HL-60 (cell line): ENCODE data around the gene PARD6B.
"Not testable (repeated sequence)": the region's sequence is repeated elsewhere in the genome, so short reads cannot be mapped to it uniquely, and the experiment has no call there.

Experiments
- DNase-seq, 2 experiments: peaks; one replicate each; pipeline ENCODE4 v3.0.0-alpha.2; 2010 to 2020; ENCODE audit warnings: low read depth in 1 of 2, low spot score in 1 of 2
- H3K27ac ChIP-seq: fragments of 250-450 bp; sonication (Bioruptor Pico); replicated peaks from 2 replicates; pipeline ENCODE4 v1.5.1; 2020; ENCODE audit warnings: mild to moderate bottlenecking, moderate library complexity
- H3K27me3 ChIP-seq: fragments of 250-450 bp; sonication (Bioruptor Pico); 2 replicates; pipeline ENCODE4 v1.5.1; 2021; ENCODE audit warnings: mild to moderate bottlenecking, moderate library complexity; ENCODE audit not compliant: insufficient read depth, poor library complexity, severe bottlenecking
- H3K4me3 ChIP-seq: replicated peaks from 2 replicates; pipeline ENCODE4 v1.5.1; 2011; ENCODE audit warnings: mild to moderate bottlenecking, control low read depth, low read length; ENCODE audit not compliant: insufficient read depth
- CTCF ChIP-seq: IDR thresholded peaks from one replicate; pipeline ENCODE4 v1.5.1; 2011; ENCODE audit warnings: low read length, control low read depth, inconsistent platforms; ENCODE audit not compliant: insufficient read depth
- GABPA ChIP-seq: IDR thresholded peaks from 2 replicates; pipeline ENCODE4 v1.6.1; 2012; ENCODE audit warnings: low read depth
- POLR2AphosphoS5 ChIP-seq: IDR thresholded peaks from 2 replicates; pipeline ENCODE4 v1.6.1; 2012; ENCODE audit warnings: low read depth
- REST ChIP-seq: IDR thresholded peaks from 2 replicates; pipeline ENCODE4 v1.6.1; 2012; ENCODE audit warnings: low read depth; ENCODE audit not compliant: insufficient replicate concordance
- SPI1 ChIP-seq: IDR thresholded peaks from 2 replicates; pipeline ENCODE4 v1.6.1; 2012; ENCODE audit warnings: low read depth, mild to moderate bottlenecking, borderline replicate concordance

PARD6B gene

GRCh38 chr20:50774515-50774914 lies 43.1 kb downstream of the PARD6B start:
- DNase-seq = no peak
- no peak overlapping the region for H3K4me3 ChIP-seq
- TF ChIP-seq REST (no peak), POLR2AphosphoS5 (no peak), GABPA (no peak), SPI1 (no peak), CTCF (no peak)
- no peaks in the 10 kb centered on the region for H3K27me3 ChIP-seq
- H3K27ac ChIP-seq = no peak overlapping the region

GRCh38 chr20:50776122-50776817 lies 44.9 kb downstream of the PARD6B start:
- H3K4me3 ChIP-seq = no peak overlapping the region
- TF ChIP-seq GABPA = no peak
- no peak for TF ChIP-seq POLR2AphosphoS5
- no peak for TF ChIP-seq REST
- TF ChIP-seq SPI1 = no peak
- no peak for TF ChIP-seq CTCF
- no peak for DNase-seq
- no peak overlapping the region for H3K27ac ChIP-seq
- no peaks in the 10 kb centered on the region for H3K27me3 ChIP-seq

GRCh38 chr20:50777373-50777772 lies 46.0 kb downstream of the PARD6B start:
- TF ChIP-seq SPI1 (no peak), GABPA (no peak), CTCF (no peak), POLR2AphosphoS5 (no peak), REST (no peak)
- Histone ChIP-seq H3K27me3 (no peaks in the 10 kb centered on the region), H3K27ac (no peak overlapping the region), H3K4me3 (no peak overlapping the region)
- DNase-seq = no peak

- not testable (repeated sequence) for H3K4me3 ChIP-seq, DNase-seq, H3K27me3 ChIP-seq, H3K27ac ChIP-seq
Measured at GRCh38 chr20:50778994-50779393, 47.6 kb downstream of the PARD6B start.
